Activated CD4-positive, alpha-beta memory T cell treated with anti-CD3 and anti-CD28 coated beads, Interleukin-2, amount 10 ng/mL, durations not matched to agents 7 days and 5 days (primary cell): ENCODE measurements around the gene FXYD1. TPM values are rescaled to one million over a fixed set of nuclear protein-coding genes. Genes with fewer than 3 reads are reported as not detected.

Experiments
- CTCF ChIA-PET: fragments of 350-600 bp; sonication (Branson Sonifier 250); formaldehyde crosslinking; loops from one replicate; lab custom pipeline; 2021; ENCODE audit warnings: antibody characterized with exemption, inconsistent platforms; lab: Charles Lee
- POLR2A ChIA-PET: fragments of 350-600 bp; sonication (Branson Sonifier 250); formaldehyde crosslinking; loops from one replicate; lab custom pipeline; 2021; ENCODE audit warnings: antibody characterized with exemption; lab: Charles Lee
- DNase-seq: peaks from one replicate; pipeline ENCODE4 v3.0.0-alpha.2; 2020
- H3K27ac Mint-ChIP-seq: one replicate; pipeline ENCODE4 v1.8.0; 2021; ENCODE audit warnings: mild to moderate bottlenecking, mixed read lengths
- H3K27me3 Mint-ChIP-seq: one replicate; pipeline ENCODE4 v1.8.0; 2021; ENCODE audit warnings: mixed read lengths
- H3K36me3 Mint-ChIP-seq: one replicate; pipeline ENCODE4 v1.8.0; 2021; ENCODE audit warnings: low read depth, mixed read lengths
- H3K4me1 Mint-ChIP-seq: one replicate; pipeline ENCODE4 v1.8.0; 2021; ENCODE audit warnings: mixed read lengths
- H3K4me3 Mint-ChIP-seq: one replicate; pipeline ENCODE4 v1.8.0; 2021; ENCODE audit warnings: mild to moderate bottlenecking, mixed read lengths
- H3K9me3 Mint-ChIP-seq: one replicate; pipeline ENCODE4 v1.8.0; 2021; ENCODE audit warnings: mixed read lengths
- total RNA-seq, 2 experiments: library from RNA; stranded (reverse); gene quantifications; one replicate each; pipeline ENCODE4 v1.2.3, GENCODE V29; 2021

Gene FXYD1
- total RNA-seq, 2 experiments from 2014 or later: 3.3 to 3.6 TPM

DNA sequence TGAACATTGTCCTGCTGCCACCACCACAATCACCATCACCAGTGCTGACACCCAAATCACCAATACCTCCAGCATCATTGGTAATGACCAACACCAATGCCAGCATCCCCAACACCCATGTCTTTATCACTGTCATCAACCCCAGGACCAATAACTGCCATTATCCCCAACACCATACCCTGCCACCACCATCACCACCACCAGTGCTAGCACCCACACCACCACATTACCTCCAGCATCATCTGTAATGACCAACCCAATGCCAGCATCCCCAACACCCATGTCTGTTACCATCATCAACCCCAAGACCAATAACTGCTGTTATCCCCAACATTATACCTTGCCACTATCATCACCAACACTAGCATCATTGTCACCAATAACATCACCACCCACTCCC is 6.4 kb upstream of the FXYD1 start:
- ChIA-PET POLR2A (no interaction called here), CTCF (no interaction called here)
- peaks cover 2% of the 10 kb centered on the region for H3K9me3 Mint-ChIP-seq
- H3K27me3 Mint-ChIP-seq: peaks cover 9% of the 10 kb centered on the region
- H3K36me3 Mint-ChIP-seq: no peaks in the 10 kb centered on the region
- no peak for DNase-seq
- no peak overlapping the region for H3K4me3 Mint-ChIP-seq
- H3K4me1 Mint-ChIP-seq: peaks cover 6% of the 10 kb centered on the region
- no peak overlapping the region for H3K27ac Mint-ChIP-seq

DNA sequence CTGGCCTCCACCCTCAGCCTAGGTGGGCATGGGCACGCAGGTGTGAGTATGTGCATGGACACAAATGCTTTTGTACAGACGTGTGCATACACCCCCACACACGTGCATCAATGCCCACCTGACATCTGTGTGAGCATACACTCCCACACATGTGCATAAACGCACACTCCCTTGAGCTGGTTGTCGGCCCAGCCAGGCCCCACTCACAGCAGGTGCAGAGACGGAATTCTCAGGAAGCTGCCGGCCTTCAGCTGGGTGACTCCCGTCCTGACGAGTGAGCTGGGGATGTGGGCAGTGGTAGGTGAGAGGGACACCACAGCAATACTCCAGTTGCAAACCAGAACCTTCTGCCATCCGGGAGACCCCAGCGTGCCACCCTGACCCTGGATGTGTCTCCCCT is 4.8 kb upstream of the FXYD1 start:
- peaks cover 2% of the 10 kb centered on the region for H3K9me3 Mint-ChIP-seq
- ChIA-PET CTCF (no interaction called here), POLR2A (no interaction called here)
- peaks cover 17% of the 10 kb centered on the region for H3K27me3 Mint-ChIP-seq
- DNase-seq: no peak
- no peak overlapping the region for H3K4me3 Mint-ChIP-seq
- peaks cover 6% of the 10 kb centered on the region for H3K4me1 Mint-ChIP-seq
- H3K27ac Mint-ChIP-seq: no peak overlapping the region
- H3K36me3 Mint-ChIP-seq: no peaks in the 10 kb centered on the region

DNA sequence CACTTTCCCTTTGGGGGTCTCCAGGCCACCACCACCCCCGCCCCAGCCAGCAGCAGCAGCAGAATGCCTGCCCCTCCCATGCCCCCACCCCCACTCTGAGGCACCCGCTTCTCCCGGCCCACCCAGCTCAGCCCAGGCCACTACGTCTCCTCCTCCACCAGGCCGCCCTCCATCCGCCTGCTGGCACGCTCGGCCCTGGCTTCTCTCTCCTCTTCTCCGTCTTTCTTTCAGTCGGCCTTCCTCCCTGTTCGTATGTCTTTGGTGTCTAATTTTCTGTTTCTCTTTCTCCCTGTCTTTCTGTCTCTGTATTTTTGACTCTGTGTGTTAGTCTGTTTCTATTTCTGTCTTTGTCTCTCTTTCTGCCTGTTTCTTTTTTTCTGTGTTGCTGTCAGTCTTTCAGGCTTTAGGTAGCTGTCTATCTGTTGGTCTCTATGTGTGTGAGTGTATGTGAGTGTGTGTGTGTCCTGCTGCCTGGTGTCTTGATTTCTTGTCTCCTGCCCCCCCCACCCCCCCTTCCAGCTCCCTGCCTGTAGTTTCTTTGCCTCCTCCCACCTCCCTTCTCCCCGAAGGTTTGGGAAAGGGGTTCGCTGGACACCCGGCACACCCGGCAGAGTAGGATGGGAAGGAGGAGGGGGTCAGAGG is 3.9 kb upstream of the FXYD1 start, which contains the start of gene LGI4:
Gene LGI4 (minus strand): TSS at position 459 of the 642 bp plus-strand sequence. CDS start 379 bp downstream, at position 80.
- ChIA-PET POLR2A (interaction anchor here (1.5 kb wide), 1 partner anchor 10 kb away, joined by 4 read pairs; no protein-coding TSS in a partner anchor), CTCF (interaction anchor here (1.2 to 2.1 kb wide), 7 partner anchors 12 to 133 kb away, joined by 3 to 13 read pairs (median 5); partner anchors contain the start of gene FXYD5)
- DNase-seq: no peak
- Mint-ChIP-seq H3K9me3 (peaks cover 2% of the 10 kb centered on the region), H3K27ac (no peak within 1 kb of the TSS), H3K4me1 (peaks cover 6% of the 10 kb centered on the region), H3K36me3 (no peaks in the 10 kb centered on the region), H3K27me3 (peaks cover 17% of the 10 kb centered on the region), H3K4me3 (no peak within 1 kb of the TSS)

DNA sequence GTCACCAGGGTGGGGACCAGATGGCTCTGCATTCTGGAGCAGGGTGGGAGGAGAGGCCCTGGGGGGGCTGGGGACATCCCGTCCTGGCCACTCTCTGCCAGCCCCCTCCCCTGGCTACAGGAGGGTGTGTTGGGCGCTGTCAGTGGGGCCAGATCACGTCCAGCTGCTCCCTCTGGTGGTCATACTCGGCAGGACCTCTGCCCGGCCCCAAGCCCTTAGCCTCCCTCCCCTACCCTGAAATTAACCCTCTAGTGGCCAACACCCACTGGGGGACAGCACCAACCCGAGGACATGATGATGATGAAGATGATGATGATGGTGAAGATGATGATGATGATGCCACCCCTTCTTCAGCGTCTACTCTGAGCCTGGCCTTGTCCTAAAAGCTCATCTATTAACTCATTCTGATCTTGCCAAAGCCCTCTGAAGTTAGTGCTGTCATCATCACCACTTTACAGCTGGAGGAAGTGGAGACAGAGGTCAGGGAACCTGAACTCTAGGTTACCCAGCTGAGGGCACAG is 3.2 kb upstream of the FXYD1 start:
- H3K9me3 Mint-ChIP-seq: peaks cover 2% of the 10 kb centered on the region
- DNase-seq: peak; percentile 72
- ChIA-PET POLR2A (interaction anchor here (1.3 to 1.5 kb wide), 2 partner anchors 11 to 132 kb away, joined by 3 to 4 read pairs; no protein-coding TSS in a partner anchor), CTCF (interaction anchor here (0.5 to 2.8 kb wide), 12 partner anchors 11 to 139 kb away, joined by 3 to 13 read pairs (median 4); partner anchors contain the start of gene FXYD5)
- peaks cover 6% of the 10 kb centered on the region for H3K4me1 Mint-ChIP-seq
- H3K36me3 Mint-ChIP-seq: no peaks in the 10 kb centered on the region
- H3K27ac Mint-ChIP-seq: no peak overlapping the region
- peaks cover 17% of the 10 kb centered on the region for H3K27me3 Mint-ChIP-seq
- H3K4me3 Mint-ChIP-seq: no peak overlapping the region

- Mint-ChIP-seq H3K9me3 (peaks cover 2% of the 10 kb centered on the region), H3K27ac (no peak overlapping the region), H3K4me3 (no peak overlapping the region)
These were observed 2.4 kb upstream of the FXYD1 start for GRCh38 chr19:35136231-35136630.

GRCh38 chr19:35136977-35137702 is 1.5 kb upstream of the FXYD1 start:
- no peaks in the 10 kb centered on the region for H3K36me3 Mint-ChIP-seq

More at GRCh38 chr19:35136231-35136630, 2.4 kb upstream of the FXYD1 start:
- POLR2A ChIA-PET: interaction anchor here (1.3 to 1.5 kb wide), 2 partner anchors 11 to 131 kb away, joined by 3 to 4 read pairs; no protein-coding TSS in a partner anchor
- Mint-ChIP-seq H3K36me3 (no peaks in the 10 kb centered on the region), H3K4me1 (peaks cover 11% of the 10 kb centered on the region), H3K27me3 (peaks cover 19% of the 10 kb centered on the region)
- CTCF ChIA-PET: interaction anchor here (0.5 to 2.8 kb wide), 13 partner anchors 10 to 139 kb away, joined by 3 to 13 read pairs (median 4); partner anchors contain the start of gene FXYD5
- no peak for DNase-seq

GRCh38 chr19:35140207-35140961 is 1.8 kb downstream of the FXYD1 start:
- H3K4me1 Mint-ChIP-seq: peaks cover 40% of the 10 kb centered on the region
- H3K4me3 Mint-ChIP-seq: no peak overlapping the region
- H3K27ac Mint-ChIP-seq: no peak overlapping the region
- CTCF ChIA-PET: interaction anchor here (1.2 to 2.7 kb wide), 9 partner anchors 12 to 332 kb away, joined by 3 to 47 read pairs (median 8); partner anchors contain the start of gene FXYD5
- no peaks in the 10 kb centered on the region for H3K9me3 Mint-ChIP-seq
- DNase-seq: no peak
- peaks cover 36% of the 10 kb centered on the region for H3K27me3 Mint-ChIP-seq
- H3K36me3 Mint-ChIP-seq: no peaks in the 10 kb centered on the region
- POLR2A ChIA-PET: interaction anchor here (0.7 to 3.9 kb wide), 5 partner anchors 14 to 137 kb away, joined by 3 to 39 read pairs (median 3); partner anchors contain the start of gene FXYD5

More at GRCh38 chr19:35136977-35137702, 1.5 kb upstream of the FXYD1 start:
- Mint-ChIP-seq H3K4me1 (peaks cover 20% of the 10 kb centered on the region), H3K27me3 (peaks cover 25% of the 10 kb centered on the region), H3K4me3 (no peak overlapping the region), H3K9me3 (peaks cover 2% of the 10 kb centered on the region), H3K27ac (no peak overlapping the region)
- CTCF ChIA-PET: interaction anchor here (0.8 to 2.8 kb wide), 8 partner anchors 11 to 93 kb away, joined by 3 to 13 read pairs (median 4); partner anchors contain the start of gene FXYD5
- DNase-seq: no peak
- POLR2A ChIA-PET: interaction anchor here (0.8 kb wide), 1 partner anchor 32 kb away, joined by 3 read pairs; no protein-coding TSS in a partner anchor

DNA sequence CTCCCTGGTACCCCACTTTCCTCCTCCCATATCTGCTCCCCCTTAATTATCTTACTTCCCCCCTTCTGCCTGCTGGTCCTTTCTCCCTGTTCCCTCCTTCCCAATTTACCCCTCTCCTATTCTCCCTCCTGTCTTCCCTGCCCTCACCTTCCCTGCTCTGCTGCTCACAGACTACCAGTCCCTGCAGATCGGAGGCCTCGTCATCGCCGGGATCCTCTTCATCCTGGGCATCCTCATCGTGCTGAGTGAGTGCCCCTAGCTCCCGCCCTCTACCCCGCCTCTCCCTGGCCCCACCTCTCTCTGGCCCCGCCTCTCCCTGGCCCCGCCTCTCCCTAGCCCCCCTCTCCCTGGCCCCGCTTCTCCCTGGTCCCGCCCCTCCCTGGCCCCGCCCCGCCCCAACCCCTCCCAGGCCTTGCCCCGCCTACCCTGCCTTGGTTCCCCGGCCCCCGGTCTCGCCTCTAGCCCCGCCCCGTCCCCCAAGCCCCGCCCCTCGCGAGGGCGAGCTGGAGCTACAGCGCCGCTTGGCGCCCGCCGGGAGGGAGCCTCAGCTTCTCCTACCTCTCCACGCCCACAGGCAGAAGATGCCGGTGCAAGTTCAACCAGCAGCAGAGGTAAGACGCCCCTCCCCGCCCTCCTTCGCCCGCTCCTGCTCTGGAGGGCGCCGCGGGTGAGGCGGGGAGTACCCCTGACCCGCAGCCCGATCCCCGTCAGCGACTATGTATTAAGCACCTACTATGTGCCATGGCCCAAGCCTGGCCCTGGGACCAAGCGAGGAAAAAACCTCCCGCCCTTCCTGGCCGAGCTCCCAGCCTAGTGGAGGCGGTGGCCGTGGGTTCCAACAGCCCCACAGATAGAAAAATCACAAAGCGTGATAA is 2.6 kb downstream of the FXYD1 start:
- H3K27ac Mint-ChIP-seq: peak overlapping the region; percentile 52
- peak; percentile 98 for DNase-seq
- POLR2A ChIA-PET: interaction anchor here (0.6 to 3.9 kb wide), 16 partner anchors 13 to 136 kb away, joined by 3 to 39 read pairs (median 4); partner anchors contain the start of genes FXYD5 and USF2
- H3K4me3 Mint-ChIP-seq: peak overlapping the region; percentile 76
- H3K4me1 Mint-ChIP-seq: peaks cover 35% of the 10 kb centered on the region
- H3K27me3 Mint-ChIP-seq: peaks cover 33% of the 10 kb centered on the region
- no peaks in the 10 kb centered on the region for H3K9me3 Mint-ChIP-seq
- H3K36me3 Mint-ChIP-seq: no peaks in the 10 kb centered on the region
- CTCF ChIA-PET: interaction anchor here (0.6 to 2.7 kb wide), 31 partner anchors 11 to 604 kb away, joined by 3 to 47 read pairs (median 4); partner anchors contain the start of genes FXYD3, FXYD5, PSENEN and U2AF1L4

DNA sequence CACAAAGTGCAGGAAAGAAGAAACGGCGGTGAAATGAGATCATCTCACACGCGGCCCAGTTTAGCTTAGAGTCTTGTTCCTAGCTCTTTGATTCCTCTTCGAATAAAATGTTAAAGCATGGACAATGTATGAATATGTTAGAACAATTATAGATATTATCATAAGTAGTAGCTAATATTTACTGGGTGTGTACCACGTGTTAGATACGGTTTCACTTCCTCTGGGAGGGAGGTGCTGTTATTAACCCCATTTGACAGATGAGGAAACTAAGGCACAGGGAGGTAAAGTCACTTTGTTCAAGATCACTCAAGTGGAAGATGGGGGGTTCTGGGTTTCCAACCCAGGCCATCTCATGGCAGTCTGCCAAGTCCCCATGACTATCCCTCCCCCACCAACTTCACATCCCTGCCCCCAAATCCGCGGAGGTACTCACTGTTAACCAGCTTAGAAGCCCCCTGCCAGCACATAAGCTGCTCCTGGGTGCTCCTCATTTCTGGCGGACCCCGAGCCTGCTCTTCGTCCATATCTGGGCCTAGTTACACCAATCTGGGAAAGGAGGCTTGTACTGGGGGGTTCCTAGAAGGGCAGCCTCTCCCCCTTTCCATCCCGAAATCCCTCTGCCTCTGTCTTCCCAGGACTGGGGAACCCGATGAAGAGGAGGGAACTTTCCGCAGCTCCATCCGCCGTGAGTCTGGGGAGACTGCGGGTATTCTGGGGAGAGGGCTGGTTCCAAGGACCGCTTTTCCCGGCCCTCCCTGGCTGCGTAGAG is 3.4 kb downstream of the FXYD1 start:
- CTCF ChIA-PET: interaction anchor here (0.6 to 2.7 kb wide), 34 partner anchors 11 to 603 kb away, joined by 3 to 47 read pairs (median 4); partner anchors contain the start of genes FXYD3, FXYD5, PSENEN and U2AF1L4
- peak overlapping the region; percentile 52 for H3K27ac Mint-ChIP-seq
- H3K36me3 Mint-ChIP-seq: no peaks in the 10 kb centered on the region

DNA sequence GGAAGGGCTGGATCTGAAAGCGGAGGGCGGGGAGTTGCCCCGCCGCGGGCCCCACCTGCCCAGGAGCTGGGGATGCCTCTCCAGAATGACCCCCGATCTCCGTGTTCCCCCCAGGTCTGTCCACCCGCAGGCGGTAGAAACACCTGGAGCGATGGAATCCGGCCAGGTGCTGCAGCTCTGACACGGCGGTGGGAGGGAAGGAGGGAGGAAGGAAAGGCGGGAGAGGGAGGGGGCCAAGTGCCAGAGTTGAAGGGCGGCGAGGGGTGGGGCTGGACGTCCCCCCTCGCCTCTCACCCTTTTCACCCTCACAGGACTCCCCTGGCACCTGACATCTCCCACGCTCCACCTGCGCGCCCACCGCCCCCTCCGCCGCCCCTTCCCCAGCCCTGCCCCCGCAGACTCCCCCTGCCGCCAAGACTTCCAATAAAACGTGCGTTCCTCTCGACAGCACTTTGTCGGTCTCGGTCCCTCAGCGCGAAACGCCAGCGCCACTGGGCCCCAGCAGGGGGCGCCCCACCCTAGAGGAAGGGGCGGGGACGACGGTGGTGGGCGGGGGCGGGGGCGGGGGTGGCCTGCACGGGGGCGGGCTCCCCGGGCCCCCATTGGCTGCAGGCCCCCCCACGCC is 4.1 kb downstream of the FXYD1 start:
- Mint-ChIP-seq H3K27me3 (peaks cover 27% of the 10 kb centered on the region), H3K36me3 (no peaks in the 10 kb centered on the region), H3K9me3 (no peaks in the 10 kb centered on the region), H3K4me3 (peak overlapping the region; percentile 27), H3K27ac (no peak overlapping the region), H3K4me1 (peaks cover 35% of the 10 kb centered on the region)
- ChIA-PET POLR2A (interaction anchor here (1.0 to 3.9 kb wide), 9 partner anchors 12 to 128 kb away, joined by 3 to 39 read pairs (median 11); partner anchors contain the start of genes FXYD5 and USF2), CTCF (interaction anchor here (0.7 to 2.7 kb wide), 19 partner anchors 10 to 468 kb away, joined by 3 to 47 read pairs (median 5); partner anchors contain the start of gene FXYD5)
- peak; percentile 75 for DNase-seq

More for the DNA sequence above, 3.4 kb downstream of the FXYD1 start:
- H3K9me3 Mint-ChIP-seq: no peaks in the 10 kb centered on the region
- POLR2A ChIA-PET: interaction anchor here (0.6 to 3.9 kb wide), 15 partner anchors 12 to 127 kb away, joined by 3 to 39 read pairs (median 5); partner anchors contain the start of genes FXYD5 and USF2
- H3K4me3 Mint-ChIP-seq: peak overlapping the region; percentile 76
- no peak for DNase-seq
- peaks cover 32% of the 10 kb centered on the region for H3K27me3 Mint-ChIP-seq
- H3K4me1 Mint-ChIP-seq: peaks cover 35% of the 10 kb centered on the region
